ENCODE data around the gene TESPA1. TPM values are rescaled to one million over a fixed set of nuclear protein-coding genes. Genes with fewer than 3 reads are reported as not detected.
"Not testable (repeated sequence)": the region's sequence is repeated elsewhere in the genome, so short reads cannot be mapped to it uniquely, and the experiment has no call there.

Gene TESPA1
- total RNA-seq, 6 experiments from 2014 or later: not detected

DNA sequence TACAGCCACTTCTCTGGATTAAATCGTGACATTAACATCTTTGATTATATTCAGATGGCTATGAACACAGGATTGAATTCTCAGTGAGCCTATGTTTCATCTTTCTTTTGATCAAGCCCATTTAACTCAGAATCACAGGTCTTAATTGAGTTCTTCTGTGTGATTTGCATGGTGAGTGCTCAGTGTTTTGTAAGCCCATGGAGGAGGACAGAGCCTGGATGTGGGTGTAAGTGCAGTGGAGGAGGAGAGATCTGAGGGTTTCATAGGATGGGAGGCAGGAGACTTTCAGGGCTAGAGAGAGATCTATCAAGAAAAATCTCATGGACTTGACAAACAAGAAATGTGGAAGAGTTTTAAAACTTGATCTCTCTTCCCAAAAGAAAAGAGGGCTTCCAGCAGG is 5.3 kb upstream of the TESPA1 start:
- Mint-ChIP-seq H3K27me3 (ENCODE audit: insufficient read depth) (peaks cover 20% of the 10 kb centered on the region), H3K36me3 (ENCODE audit: low read depth) (no peaks in the 10 kb centered on the region), H3K9me3 (no peaks in the 10 kb centered on the region), H3K27ac (no peak overlapping the region), H3K4me3 (no peak overlapping the region), H3K4me1 (ENCODE audit: low read depth) (no peaks in the 10 kb centered on the region)
- no peak for DNase-seq
- TF ChIP-seq, protein P1, sequence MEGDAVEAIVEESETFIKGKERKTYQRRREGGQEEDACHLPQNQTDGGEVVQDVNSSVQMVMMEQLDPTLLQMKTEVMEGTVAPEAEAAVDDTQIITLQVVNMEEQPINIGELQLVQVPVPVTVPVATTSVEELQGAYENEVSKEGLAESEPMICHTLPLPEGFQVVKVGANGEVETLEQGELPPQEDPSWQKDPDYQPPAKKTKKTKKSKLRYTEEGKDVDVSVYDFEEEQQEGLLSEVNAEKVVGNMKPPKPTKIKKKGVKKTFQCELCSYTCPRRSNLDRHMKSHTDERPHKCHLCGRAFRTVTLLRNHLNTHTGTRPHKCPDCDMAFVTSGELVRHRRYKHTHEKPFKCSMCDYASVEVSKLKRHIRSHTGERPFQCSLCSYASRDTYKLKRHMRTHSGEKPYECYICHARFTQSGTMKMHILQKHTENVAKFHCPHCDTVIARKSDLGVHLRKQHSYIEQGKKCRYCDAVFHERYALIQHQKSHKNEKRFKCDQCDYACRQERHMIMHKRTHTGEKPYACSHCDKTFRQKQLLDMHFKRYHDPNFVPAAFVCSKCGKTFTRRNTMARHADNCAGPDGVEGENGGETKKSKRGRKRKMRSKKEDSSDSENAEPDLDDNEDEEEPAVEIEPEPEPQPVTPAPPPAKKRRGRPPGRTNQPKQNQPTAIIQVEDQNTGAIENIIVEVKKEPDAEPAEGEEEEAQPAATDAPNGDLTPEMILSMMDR (IDR thresholded peaks at IDR 0.05): no peak

DNA sequence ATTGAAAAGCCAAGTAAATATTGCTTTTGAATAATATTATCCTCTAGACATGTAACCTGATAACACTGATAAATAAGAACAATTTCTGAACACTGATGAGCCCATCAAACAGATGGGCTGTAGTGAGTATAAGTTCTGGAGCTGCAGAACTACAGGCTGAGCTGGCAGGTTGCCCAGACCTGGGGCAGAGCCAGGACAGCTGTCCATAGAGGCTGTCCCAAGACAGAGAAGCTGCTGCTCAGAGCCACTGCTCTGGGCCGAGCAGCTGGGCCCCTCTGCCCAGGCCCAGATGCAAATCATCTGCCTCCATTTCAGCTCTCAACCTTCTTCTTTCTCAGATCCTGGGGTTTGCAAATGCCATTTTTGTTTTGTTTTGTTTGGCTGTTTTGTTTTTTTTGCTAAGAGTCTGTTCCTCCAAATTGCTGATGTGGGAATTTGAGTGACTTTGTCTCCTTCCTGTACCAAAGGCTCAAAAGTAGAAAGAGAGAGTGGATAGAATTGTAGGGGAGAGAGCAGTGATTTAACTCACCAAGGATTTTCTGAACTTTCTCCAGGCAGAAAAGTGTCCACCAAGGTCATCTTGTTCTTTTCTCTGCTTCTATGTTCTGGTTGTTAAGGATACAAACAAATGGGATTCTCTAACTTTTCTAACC is 4.0 kb upstream of the TESPA1 start:
- no peak overlapping the region for H3K27ac Mint-ChIP-seq
- H3K36me3 Mint-ChIP-seq (ENCODE audit: low read depth): no peaks in the 10 kb centered on the region
- H3K27me3 Mint-ChIP-seq (ENCODE audit: insufficient read depth): peaks cover 21% of the 10 kb centered on the region
- peak; percentile 6 for DNase-seq
- no peaks in the 10 kb centered on the region for H3K4me1 Mint-ChIP-seq (ENCODE audit: low read depth)
- H3K4me3 Mint-ChIP-seq: no peak overlapping the region
- TF ChIP-seq, protein P1 (IDR thresholded peaks at IDR 0.05): no peak
- H3K9me3 Mint-ChIP-seq: no peaks in the 10 kb centered on the region

DNA sequence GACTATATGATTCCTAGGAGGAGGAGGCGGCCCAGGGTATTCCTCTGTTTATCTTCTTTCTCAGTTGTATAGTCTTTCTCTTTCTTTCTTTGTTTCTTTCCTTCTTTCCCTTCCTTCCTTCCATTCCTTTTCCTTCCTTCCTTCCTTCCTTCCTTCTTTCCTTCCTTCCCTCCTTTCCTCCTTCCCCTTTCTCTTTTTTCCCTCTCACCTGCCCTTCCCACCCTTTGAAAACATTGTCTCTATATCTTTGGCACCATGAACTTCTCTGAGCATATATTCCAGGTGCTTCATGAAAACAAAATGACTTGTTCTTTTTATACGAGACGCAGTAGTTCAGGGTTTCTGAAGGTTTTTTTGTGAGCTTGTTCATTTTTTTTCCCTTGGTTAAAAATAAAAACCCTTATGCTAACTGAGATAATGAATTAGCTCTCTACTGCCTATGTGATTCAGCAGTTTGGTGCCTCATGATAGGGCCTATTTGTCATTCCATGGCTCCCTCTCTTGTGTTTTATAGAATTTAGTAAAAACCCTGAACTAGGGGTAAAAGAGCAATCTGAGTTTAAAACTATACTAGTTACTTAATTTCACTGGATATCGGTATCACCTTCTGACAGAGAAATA is 3.2 kb upstream of the TESPA1 start:
- Mint-ChIP-seq H3K9me3 (no peaks in the 10 kb centered on the region), H3K27me3 (ENCODE audit: insufficient read depth) (peaks cover 25% of the 10 kb centered on the region), H3K4me3 (no peak overlapping the region), H3K4me1 (ENCODE audit: low read depth) (no peaks in the 10 kb centered on the region), H3K27ac (no peak overlapping the region), H3K36me3 (ENCODE audit: low read depth) (no peaks in the 10 kb centered on the region)
- TF ChIP-seq, protein P1 (IDR thresholded peaks at IDR 0.05): no peak
- no peak for DNase-seq

DNA sequence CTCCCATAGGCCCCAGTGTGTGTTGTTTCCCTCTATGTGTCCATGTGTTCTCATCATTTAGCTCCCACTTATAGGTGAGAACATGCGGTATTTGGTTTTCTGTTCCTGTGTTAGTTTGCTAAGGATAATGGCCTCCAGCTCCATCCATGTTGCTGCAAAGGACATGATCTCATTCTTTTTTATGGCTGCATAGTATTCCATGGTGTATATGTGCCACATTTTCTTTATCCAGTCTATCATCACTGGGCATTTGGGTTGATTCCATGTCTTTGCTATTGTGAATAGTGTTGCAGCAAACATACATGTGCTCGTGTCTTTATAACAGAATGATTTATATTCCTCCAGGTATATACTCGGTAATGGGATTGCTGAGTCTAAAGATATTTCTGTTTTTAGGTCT is 2.2 kb upstream of the TESPA1 start:
- H3K27me3 Mint-ChIP-seq (ENCODE audit: insufficient read depth): peaks cover 25% of the 10 kb centered on the region
- not testable (repeated sequence) for DNase-seq; H3K9me3 Mint-ChIP-seq; H3K36me3 Mint-ChIP-seq (ENCODE audit: low read depth); H3K4me3 Mint-ChIP-seq; H3K4me1 Mint-ChIP-seq (ENCODE audit: low read depth); H3K27ac Mint-ChIP-seq

DNA sequence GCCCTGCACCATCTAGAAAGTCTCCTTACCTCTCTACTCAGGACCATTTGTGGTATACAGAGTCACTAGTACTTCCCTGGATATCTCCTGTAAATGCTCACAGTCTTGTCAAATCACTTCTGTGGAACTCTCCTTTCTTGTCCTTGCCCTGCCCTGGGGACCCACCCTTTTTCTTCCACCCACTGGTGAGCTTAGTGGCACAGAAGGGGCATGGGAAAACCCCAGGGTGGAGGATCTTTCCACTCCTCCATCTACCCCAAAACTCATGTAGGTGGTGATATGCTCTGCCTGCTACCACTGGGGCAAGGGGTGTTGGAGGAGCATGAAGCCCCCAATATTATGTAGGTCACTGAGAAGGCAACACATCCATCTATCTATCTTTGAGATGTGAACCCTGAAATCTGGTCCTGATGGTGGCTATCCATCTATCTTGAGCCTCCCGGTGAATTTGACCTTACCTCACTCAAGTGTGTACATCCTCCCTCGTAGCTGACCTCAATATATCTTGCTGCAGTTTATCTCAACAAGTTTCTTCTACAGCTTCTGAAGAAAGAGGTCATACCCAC is 943 bp downstream of the TESPA1 start:
- DNase-seq: no peak
- no peaks in the 10 kb centered on the region for H3K36me3 Mint-ChIP-seq (ENCODE audit: low read depth)
- peaks cover 8% of the 10 kb centered on the region for H3K27me3 Mint-ChIP-seq (ENCODE audit: insufficient read depth)
- no peaks in the 10 kb centered on the region for H3K9me3 Mint-ChIP-seq
- no peak overlapping the region for H3K27ac Mint-ChIP-seq
- no peak overlapping the region for H3K4me3 Mint-ChIP-seq
- TF ChIP-seq, protein P1 (IDR thresholded peaks at IDR 0.05): no peak
- H3K4me1 Mint-ChIP-seq (ENCODE audit: low read depth): no peaks in the 10 kb centered on the region

DNA sequence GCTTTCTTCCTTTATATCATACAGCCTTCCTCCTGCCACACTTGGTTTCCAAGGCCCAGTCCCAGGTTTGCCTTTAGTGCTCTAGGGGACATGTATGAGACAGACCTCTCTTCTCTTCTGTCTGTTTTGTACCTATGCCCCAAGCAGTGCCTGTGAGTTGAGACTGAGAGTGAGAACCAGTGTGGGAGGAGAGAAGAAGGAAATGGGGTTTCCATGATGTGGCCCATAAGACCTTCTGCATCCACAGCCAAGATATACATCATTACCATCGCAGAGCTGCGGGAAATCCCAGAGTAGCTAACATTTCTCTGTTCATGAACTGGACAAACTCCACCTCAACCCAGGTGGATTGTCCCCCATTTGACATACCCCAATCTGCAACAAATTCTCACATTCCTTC is 2.8 kb downstream of the TESPA1 start:
- Mint-ChIP-seq H3K27ac (no peak overlapping the region), H3K27me3 (ENCODE audit: insufficient read depth) (peaks cover 11% of the 10 kb centered on the region), H3K9me3 (no peaks in the 10 kb centered on the region), H3K4me3 (no peak overlapping the region), H3K4me1 (ENCODE audit: low read depth) (peaks cover 12% of the 10 kb centered on the region), H3K36me3 (ENCODE audit: low read depth) (no peaks in the 10 kb centered on the region)
- TF ChIP-seq, protein P1 (IDR thresholded peaks at IDR 0.05): no peak
- no peak for DNase-seq

Data from HFFc6 (cell line).